HL-60 (cell line): ENCODE results near the gene TMC5.

ENCODE experiments used
- DNase-seq, 2 experiments: peaks; one replicate each; pipeline ENCODE4 v3.0.0-alpha.2; 2010 to 2020; ENCODE audit warnings: low read depth in 1 of 2, low spot score in 1 of 2
- H3K27ac ChIP-seq: fragments of 250-450 bp; sonication (Bioruptor Pico); replicated peaks from 2 replicates; pipeline ENCODE4 v1.5.1; 2020; ENCODE audit warnings: mild to moderate bottlenecking, moderate library complexity
- H3K27me3 ChIP-seq: fragments of 250-450 bp; sonication (Bioruptor Pico); 2 replicates; pipeline ENCODE4 v1.5.1; 2021; ENCODE audit warnings: mild to moderate bottlenecking, moderate library complexity; ENCODE audit not compliant: insufficient read depth, poor library complexity, severe bottlenecking
- H3K4me3 ChIP-seq: replicated peaks from 2 replicates; pipeline ENCODE4 v1.5.1; 2011; ENCODE audit warnings: mild to moderate bottlenecking, control low read depth, low read length; ENCODE audit not compliant: insufficient read depth
- GABPA ChIP-seq: IDR thresholded peaks from 2 replicates; pipeline ENCODE4 v1.6.1; 2012; ENCODE audit warnings: low read depth
- POLR2AphosphoS5 ChIP-seq: IDR thresholded peaks from 2 replicates; pipeline ENCODE4 v1.6.1; 2012; ENCODE audit warnings: low read depth
- SPI1 ChIP-seq: IDR thresholded peaks from 2 replicates; pipeline ENCODE4 v1.6.1; 2012; ENCODE audit warnings: low read depth, mild to moderate bottlenecking, borderline replicate concordance
- TF ChIP-seq, protein P1 (sequence below): IDR thresholded peaks from one replicate; pipeline ENCODE4 v1.5.1; 2011; ENCODE audit warnings: low read length, control low read depth, inconsistent platforms; ENCODE audit not compliant: insufficient read depth
- TF ChIP-seq, protein P2 (sequence below): IDR thresholded peaks from 2 replicates; pipeline ENCODE4 v1.6.1; 2012; ENCODE audit warnings: low read depth; ENCODE audit not compliant: insufficient replicate concordance

Gene TMC5

DNA sequence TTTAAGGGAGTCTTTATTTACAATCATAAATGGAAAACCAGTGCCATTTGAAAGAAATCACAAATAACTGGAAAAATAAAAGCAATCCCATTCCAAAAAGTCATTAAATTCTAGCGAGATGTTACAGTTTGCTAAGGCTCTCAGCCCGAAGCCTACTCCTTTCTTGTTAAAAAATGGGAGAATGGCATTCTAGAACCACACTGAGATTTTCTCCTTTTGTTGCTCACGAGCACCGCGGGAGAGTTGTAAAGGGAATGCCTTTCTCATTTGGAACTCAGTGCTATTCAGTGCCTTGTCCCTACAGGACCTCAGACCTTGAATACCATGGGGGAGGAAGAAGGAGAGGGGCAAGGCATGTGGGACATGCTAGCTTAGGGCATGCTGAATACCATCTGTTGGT, 67.9 kb downstream of the TMC5 start:
- no peak for DNase-seq
- no peak for TF ChIP-seq SPI1
- TF ChIP-seq GABPA, result no peak
- TF ChIP-seq, protein P1, sequence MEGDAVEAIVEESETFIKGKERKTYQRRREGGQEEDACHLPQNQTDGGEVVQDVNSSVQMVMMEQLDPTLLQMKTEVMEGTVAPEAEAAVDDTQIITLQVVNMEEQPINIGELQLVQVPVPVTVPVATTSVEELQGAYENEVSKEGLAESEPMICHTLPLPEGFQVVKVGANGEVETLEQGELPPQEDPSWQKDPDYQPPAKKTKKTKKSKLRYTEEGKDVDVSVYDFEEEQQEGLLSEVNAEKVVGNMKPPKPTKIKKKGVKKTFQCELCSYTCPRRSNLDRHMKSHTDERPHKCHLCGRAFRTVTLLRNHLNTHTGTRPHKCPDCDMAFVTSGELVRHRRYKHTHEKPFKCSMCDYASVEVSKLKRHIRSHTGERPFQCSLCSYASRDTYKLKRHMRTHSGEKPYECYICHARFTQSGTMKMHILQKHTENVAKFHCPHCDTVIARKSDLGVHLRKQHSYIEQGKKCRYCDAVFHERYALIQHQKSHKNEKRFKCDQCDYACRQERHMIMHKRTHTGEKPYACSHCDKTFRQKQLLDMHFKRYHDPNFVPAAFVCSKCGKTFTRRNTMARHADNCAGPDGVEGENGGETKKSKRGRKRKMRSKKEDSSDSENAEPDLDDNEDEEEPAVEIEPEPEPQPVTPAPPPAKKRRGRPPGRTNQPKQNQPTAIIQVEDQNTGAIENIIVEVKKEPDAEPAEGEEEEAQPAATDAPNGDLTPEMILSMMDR, result no peak
- Histone ChIP-seq H3K4me3 (no peak overlapping the region), H3K27ac (no peak overlapping the region), H3K27me3 (no peaks in the 10 kb centered on the region)

DNA sequence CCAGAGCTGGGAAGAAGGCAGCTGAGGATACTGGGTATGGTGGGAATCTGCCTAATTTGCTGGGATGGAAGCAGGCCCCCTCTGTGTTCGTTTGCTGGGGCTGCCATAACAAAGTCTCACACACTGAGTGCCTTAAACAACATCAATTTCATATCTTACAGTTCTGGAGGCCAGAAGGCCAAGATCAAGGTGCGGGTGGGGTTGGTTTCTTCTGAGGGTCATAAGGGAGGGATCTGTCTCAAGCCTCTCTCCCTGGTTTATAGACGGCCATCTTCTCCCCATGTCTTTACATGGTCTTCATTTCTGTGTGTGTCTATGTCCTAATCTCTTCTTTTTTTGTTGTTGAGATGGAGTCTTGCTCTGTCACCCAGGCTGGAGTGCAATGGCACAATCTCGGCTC, 68.4 kb downstream of the TMC5 start:
- no peak overlapping the region for H3K27ac ChIP-seq
- no peak for TF ChIP-seq SPI1
- TF ChIP-seq GABPA, result no peak
- TF ChIP-seq, protein P1, result no peak
- TF ChIP-seq POLR2AphosphoS5, result no peak
- TF ChIP-seq, protein P2, sequence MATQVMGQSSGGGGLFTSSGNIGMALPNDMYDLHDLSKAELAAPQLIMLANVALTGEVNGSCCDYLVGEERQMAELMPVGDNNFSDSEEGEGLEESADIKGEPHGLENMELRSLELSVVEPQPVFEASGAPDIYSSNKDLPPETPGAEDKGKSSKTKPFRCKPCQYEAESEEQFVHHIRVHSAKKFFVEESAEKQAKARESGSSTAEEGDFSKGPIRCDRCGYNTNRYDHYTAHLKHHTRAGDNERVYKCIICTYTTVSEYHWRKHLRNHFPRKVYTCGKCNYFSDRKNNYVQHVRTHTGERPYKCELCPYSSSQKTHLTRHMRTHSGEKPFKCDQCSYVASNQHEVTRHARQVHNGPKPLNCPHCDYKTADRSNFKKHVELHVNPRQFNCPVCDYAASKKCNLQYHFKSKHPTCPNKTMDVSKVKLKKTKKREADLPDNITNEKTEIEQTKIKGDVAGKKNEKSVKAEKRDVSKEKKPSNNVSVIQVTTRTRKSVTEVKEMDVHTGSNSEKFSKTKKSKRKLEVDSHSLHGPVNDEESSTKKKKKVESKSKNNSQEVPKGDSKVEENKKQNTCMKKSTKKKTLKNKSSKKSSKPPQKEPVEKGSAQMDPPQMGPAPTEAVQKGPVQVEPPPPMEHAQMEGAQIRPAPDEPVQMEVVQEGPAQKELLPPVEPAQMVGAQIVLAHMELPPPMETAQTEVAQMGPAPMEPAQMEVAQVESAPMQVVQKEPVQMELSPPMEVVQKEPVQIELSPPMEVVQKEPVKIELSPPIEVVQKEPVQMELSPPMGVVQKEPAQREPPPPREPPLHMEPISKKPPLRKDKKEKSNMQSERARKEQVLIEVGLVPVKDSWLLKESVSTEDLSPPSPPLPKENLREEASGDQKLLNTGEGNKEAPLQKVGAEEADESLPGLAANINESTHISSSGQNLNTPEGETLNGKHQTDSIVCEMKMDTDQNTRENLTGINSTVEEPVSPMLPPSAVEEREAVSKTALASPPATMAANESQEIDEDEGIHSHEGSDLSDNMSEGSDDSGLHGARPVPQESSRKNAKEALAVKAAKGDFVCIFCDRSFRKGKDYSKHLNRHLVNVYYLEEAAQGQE, result no peak
- no peak overlapping the region for H3K4me3 ChIP-seq
- no peaks in the 10 kb centered on the region for H3K27me3 ChIP-seq
- no peak for DNase-seq

DNA sequence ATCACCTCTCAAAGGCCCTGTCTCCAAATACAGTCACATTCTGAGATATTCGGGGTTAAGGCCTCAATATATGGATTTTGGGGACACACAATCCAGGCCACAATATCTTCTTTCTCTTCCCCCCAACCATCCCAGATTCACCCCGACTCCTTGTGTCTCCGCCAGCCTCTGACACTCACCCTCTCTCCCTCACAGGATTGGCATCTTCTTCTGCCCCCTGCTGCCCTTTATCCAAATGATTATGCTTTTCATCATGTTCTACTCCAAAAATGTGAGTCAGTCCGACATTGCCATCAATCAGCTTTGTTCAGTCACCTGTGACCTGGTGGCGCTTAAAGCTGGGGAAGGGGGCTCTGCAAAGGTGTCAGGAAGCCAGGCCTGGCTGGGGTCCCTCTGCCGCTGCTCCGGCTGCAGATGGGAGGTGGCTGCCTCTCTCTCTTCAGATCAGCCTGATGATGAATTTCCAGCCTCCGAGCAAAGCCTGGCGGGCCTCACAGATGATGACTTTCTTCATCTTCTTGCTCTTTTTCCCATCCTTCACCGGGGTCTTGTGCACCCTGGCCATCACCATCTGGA, 69.2 kb downstream of the TMC5 start:
- DNase-seq, result no peak
- H3K27ac ChIP-seq, result no peak overlapping the region
- TF ChIP-seq, protein P2, result no peak
- TF ChIP-seq SPI1, result no peak
- TF ChIP-seq, protein P1, result no peak
- TF ChIP-seq POLR2AphosphoS5, result no peak
- no peak for TF ChIP-seq GABPA

DNA sequence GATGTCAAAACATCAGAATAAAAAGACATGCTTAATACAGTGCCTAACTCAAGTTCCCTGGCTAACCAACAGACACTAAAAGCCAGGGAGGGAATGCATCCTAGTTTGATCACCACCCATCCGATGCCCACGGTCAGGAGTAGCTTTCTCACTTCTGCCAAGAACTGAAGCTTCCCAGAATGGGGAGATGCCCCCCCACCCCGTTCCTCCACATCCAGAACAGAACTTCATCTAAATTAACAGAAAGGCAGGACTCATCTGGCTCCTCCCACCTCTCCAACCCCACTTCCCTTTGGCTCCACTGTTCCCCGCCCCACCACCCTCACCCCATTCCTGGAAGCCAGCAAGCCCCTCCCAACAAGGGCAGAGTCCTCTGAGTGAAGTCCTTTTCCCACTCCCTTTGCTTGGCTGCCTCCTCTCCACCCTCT, 70.5 kb downstream of the TMC5 start:
- TF ChIP-seq SPI1 (no peak), GABPA (no peak)
- TF ChIP-seq, protein P2, result no peak
- TF ChIP-seq, protein P1, result no peak
- Histone ChIP-seq H3K4me3 (no peak overlapping the region), H3K27ac (no peak overlapping the region), H3K27me3 (no peaks in the 10 kb centered on the region)
- DNase-seq, result no peak

More for the DNA sequence above, 69.2 kb downstream of the TMC5 start:
- Histone ChIP-seq H3K4me3 (no peak overlapping the region), H3K27me3 (no peaks in the 10 kb centered on the region)
